Tibial nerve (tissue), 4 donors: ENCODE data around the gene ZNF45. TPM values are rescaled to one million over a fixed set of nuclear protein-coding genes. Genes with fewer than 3 reads are reported as not detected.
A peak's percentile ranks its signal among the peaks of the same experiment; 100 is the strongest.

Experiments
- DNase-seq, 2 donors: peaks; one replicate each; pipeline ENCODE4 v3.0.0-alpha.2; 2019; ENCODE audit warnings: low spot score in 2 of 2
- H3K27ac ChIP-seq, 4 donors: fragments of 200-600 bp; sonication (generic) in 3 of 4; one replicate each; pipeline ENCODE4 v1.5.1; 2017 to 2019; ENCODE audit warnings: mild to moderate bottlenecking in 1 of 4
- H3K27me3 ChIP-seq, 2 donors: fragments of 200-600 bp; sonication (generic) in 1 of 2; one replicate each; pipeline versions ENCODE4 v1.5.1 to v1.6.0; 2017 to 2019
- H3K36me3 ChIP-seq, 3 donors: fragments of 200-600 bp; sonication (generic); one replicate each; pipeline ENCODE4 v1.5.1; 2018 to 2019
- H3K4me1 ChIP-seq, 4 donors: fragments of 200-600 bp; sonication (generic) in 3 of 4; one replicate each; pipeline ENCODE4 v1.5.1; 2017 to 2019
- H3K4me3 ChIP-seq, 4 donors: fragments of 200-600 bp; sonication (generic) in 3 of 4; one replicate each; pipeline ENCODE4 v1.5.1; 2017 to 2019; ENCODE audit warnings: mild to moderate bottlenecking in 1 of 4, moderate library complexity in 1 of 4
- H3K9me3 ChIP-seq, 4 donors: fragments of 200-600 bp; sonication (generic) in 3 of 4; one replicate each; pipeline ENCODE4 v1.5.1; 2017 to 2019
- CTCF ChIP-seq, 5 experiments: fragments of 200-600 bp in 3 of 5; fragments of 450-650 bp in 2 of 5; sonication (generic) in 3 of 5; IDR thresholded peaks; one replicate each; pipeline ENCODE4 v1.5.1; 2016 to 2019; ENCODE audit warnings: antibody characterized with exemption in 5 of 5, mild to moderate bottlenecking in 3 of 5, moderate library complexity in 2 of 5
- EP300 ChIP-seq, 2 donors: sonication (generic); formaldehyde crosslinking; IDR thresholded peaks; one replicate each; pipeline ENCODE4 v1.6.1; 2017; ENCODE audit warnings: antibody characterized with exemption in 2 of 2, mild to moderate bottlenecking in 1 of 2
- POLR2A ChIP-seq, 2 donors: fragments of 450-650 bp; IDR thresholded peaks; one replicate each; pipeline ENCODE4 v1.6.1; 2017; ENCODE audit warnings: antibody characterized with exemption in 2 of 2, mild to moderate bottlenecking in 2 of 2, moderate library complexity in 2 of 2
- WGBS, 2 donors: methylation state at CpG; one replicate each; pipeline ENCODE4 v1.1.5; 2018; 5-methylcytosine and 5-hydroxymethylcytosine counted together
- total RNA-seq, 4 donors: library from RNA; depleted of rRNA; stranded (reverse); fragments of >200 nt; gene quantifications; one replicate each; pipeline ENCODE4 v1.1.0, GENCODE V29; 2016

Gene ZNF45
- total RNA-seq, 4 donors from 2014 or later = 8.7 to 26.9 (median 17.7) TPM

GRCh38 chr19:43934055-43934984 is 762 bp downstream of the ZNF45 start:
- peak overlapping the region; percentile 43 to 90 (median 80) for H3K27ac ChIP-seq
- peaks cover 0 to 23% (median 10%) of the 10 kb centered on the region in 4 donors for H3K4me1 ChIP-seq
- peaks cover 7 to 40% (median 27%) of the 10 kb centered on the region in 3 donors for H3K36me3 ChIP-seq
- H3K4me3 ChIP-seq = peak overlapping the region; percentile 41 to 69 (median 53)
- TF ChIP-seq EP300 (IDR thresholded peaks at IDR 0.05) (no peak), CTCF (IDR thresholded peaks at IDR 0.05) (no peak), POLR2A (IDR thresholded peaks at IDR 0.05) (no peak)
- no peaks in the 10 kb centered on the region for H3K27me3 ChIP-seq
- H3K9me3 ChIP-seq = no peaks in the 10 kb centered on the region
- WGBS, 2 donors = 7% methylated on average over 15 of the region's 15 CpGs
- DNase-seq = no peak

- no peak overlapping the region for H3K27ac ChIP-seq
- peaks cover 0 to 10% (median under 1%) of the 10 kb centered on the region in 4 donors for H3K4me1 ChIP-seq
- H3K27me3 ChIP-seq = no peaks in the 10 kb centered on the region
- no peak for TF ChIP-seq CTCF (IDR thresholded peaks at IDR 0.05)
- no peak for TF ChIP-seq EP300 (IDR thresholded peaks at IDR 0.05)
- TF ChIP-seq POLR2A (IDR thresholded peaks at IDR 0.05) = no peak
- peaks cover 0 to 22% (median 0%) of the 10 kb centered on the region in 4 donors for H3K9me3 ChIP-seq
- no peak overlapping the region for H3K4me3 ChIP-seq
- peaks cover 23 to 95% (median 71%) of the 10 kb centered on the region in 3 donors for H3K36me3 ChIP-seq
- 97 to 99% methylated on average over 5 of the region's 5 CpGs for WGBS, 2 donors
- DNase-seq = no peak
Measured at GRCh38 chr19:43928820-43929219, 6.3 kb downstream of the ZNF45 start.

GRCh38 chr19:43923875-43924274 is 11.2 kb downstream of the ZNF45 start:
- no peaks in the 10 kb centered on the region for H3K27me3 ChIP-seq
- peaks cover 0 to 69% (median 14%) of the 10 kb centered on the region in 4 donors for H3K9me3 ChIP-seq
- DNase-seq = no peak
- H3K4me3 ChIP-seq = no peak overlapping the region
- no peaks in the 10 kb centered on the region for H3K4me1 ChIP-seq
- H3K36me3 ChIP-seq = peaks cover 30 to 100% (median 82%) of the 10 kb centered on the region in 3 donors
- TF ChIP-seq CTCF (IDR thresholded peaks at IDR 0.05) = no peak
- TF ChIP-seq EP300 (IDR thresholded peaks at IDR 0.05) = no peak
- TF ChIP-seq POLR2A (IDR thresholded peaks at IDR 0.05) = no peak
- H3K27ac ChIP-seq = no peak overlapping the region

GRCh38 chr19:43914051-43914450 is 21.0 kb downstream of the ZNF45 start:
- no peaks in the 10 kb centered on the region for H3K27me3 ChIP-seq
- TF ChIP-seq POLR2A (IDR thresholded peaks at IDR 0.05) (no peak), EP300 (IDR thresholded peaks at IDR 0.05) (no peak), CTCF (IDR thresholded peaks at IDR 0.05) (no peak)
- H3K4me1 ChIP-seq = no peaks in the 10 kb centered on the region
- WGBS, 2 donors = 82 to 100% methylated on average over 3 of the region's 3 CpGs
- H3K36me3 ChIP-seq = peaks cover 4 to 86% (median 49%) of the 10 kb centered on the region in 3 donors
- DNase-seq = no peak
- H3K4me3 ChIP-seq = no peak overlapping the region
- peaks cover 0 to 100% (median 59%) of the 10 kb centered on the region in 4 donors for H3K9me3 ChIP-seq
- H3K27ac ChIP-seq = no peak overlapping the region

- WGBS, 2 donors = 96 to 99% methylated on average over 7 of the region's 7 CpGs
- H3K9me3 ChIP-seq = peaks cover 0 to 100% (median 62%) of the 10 kb centered on the region in 4 donors
- H3K4me1 ChIP-seq = no peaks in the 10 kb centered on the region
- H3K36me3 ChIP-seq = peaks cover 4 to 79% (median 43%) of the 10 kb centered on the region in 3 donors
- DNase-seq = no peak
- no peak overlapping the region for H3K27ac ChIP-seq
- no peaks in the 10 kb centered on the region for H3K27me3 ChIP-seq
- no peak for TF ChIP-seq CTCF (IDR thresholded peaks at IDR 0.05)
- TF ChIP-seq POLR2A (IDR thresholded peaks at IDR 0.05) = no peak
- no peak for TF ChIP-seq EP300 (IDR thresholded peaks at IDR 0.05)
- H3K4me3 ChIP-seq = no peak overlapping the region
Measured at GRCh38 chr19:43913383-43913782, 21.7 kb downstream of the ZNF45 start.
